VCaP (cell line): ENCODE data around the gene RHBDL1.

ENCODE experiments used
- H3K27ac ChIP-seq: fragments of 450-650 bp; 2 replicates; pipeline ENCODE4 v1.5.1; 2017
- CTCF ChIP-seq: fragments of 450-650 bp; conservative IDR thresholded peaks from 2 replicates; pipeline ENCODE4 v1.5.1; 2017; ENCODE audit warnings: mild to moderate bottlenecking, moderate library complexity

Gene RHBDL1

GRCh38 chr16:718922-719321 lies 43.5 kb downstream of the RHBDL1 start:
- no peak for TF ChIP-seq CTCF
- peak overlapping the region; percentile 93 for H3K27ac ChIP-seq

GRCh38 chr16:719815-720446 lies 44.5 kb downstream of the RHBDL1 start:
- TF ChIP-seq CTCF: peak; percentile 39
- H3K27ac ChIP-seq: peak overlapping the region; percentile 93

- peak overlapping the region; percentile 93 for H3K27ac ChIP-seq
Observed at GRCh38 chr16:720447-720989, 45.0 kb downstream of the RHBDL1 start.

GRCh38 chr16:720990-721764 lies 45.7 kb downstream of the RHBDL1 start, which contains the start of gene ANTKMT:
ANTKMT (plus strand) TSS chr16:721146; CDS start chr16:721275, 129 bp downstream.
- 0 out of 2 replicates have a peak, but pooled peaks have one; percentile 9 for TF ChIP-seq CTCF

More at GRCh38 chr16:720447-720989, 45.0 kb downstream of the RHBDL1 start:
- TF ChIP-seq CTCF: no peak

GRCh38 chr16:721765-722540 lies 46.5 kb downstream of the RHBDL1 start:
- no peak for TF ChIP-seq CTCF
- peak overlapping the region; percentile 93 for H3K27ac ChIP-seq

More at GRCh38 chr16:720990-721764, 45.7 kb downstream of the RHBDL1 start, which contains the start of gene ANTKMT:
- peak within 1 kb of the TSS; percentile 93 for H3K27ac ChIP-seq

GRCh38 chr16:722835-723633 lies 47.6 kb downstream of the RHBDL1 start:
- TF ChIP-seq CTCF: no peak
- no peak overlapping the region for H3K27ac ChIP-seq
